NCI-H2081 treated with DMSO at 0.1 percent for 48 hours (cell line): Measurements from ENCODE around the gene F9.

Source experiments
- DNase-seq: peaks from one replicate; lab custom pipeline; 2025; lab: John Stamatoyannopoulos, UW

The F9 gene

DNA sequence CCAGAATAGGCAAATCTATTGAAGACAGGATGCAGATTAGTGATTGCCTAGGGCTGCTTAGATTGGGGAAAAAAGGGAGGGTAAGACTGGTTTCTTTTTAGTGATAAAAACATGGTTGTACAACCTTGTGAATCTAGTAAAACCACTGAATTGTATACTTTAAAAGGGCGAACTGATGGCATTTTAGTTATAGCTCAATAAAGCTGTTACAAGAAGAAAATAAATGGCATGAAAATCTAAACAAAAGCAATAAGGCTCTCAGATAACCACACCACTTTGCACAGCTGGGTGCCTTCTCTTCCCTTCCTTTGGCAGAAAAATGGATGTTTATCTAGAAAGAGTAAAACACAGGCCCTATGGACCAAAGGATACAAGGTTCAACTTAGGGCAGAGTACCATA, 69.6 kb downstream of the F9 start:
- no peak for DNase-seq
